Testis (tissue), 3 donors: ENCODE results near the gene MYO18B. TPM values are rescaled to one million over a fixed set of nuclear protein-coding genes. Genes with fewer than 3 reads are reported as not detected.

ENCODE experiments used
- DNase-seq: peaks from one replicate; pipeline ENCODE4 v3.0.0-alpha.2; 2019
- H3K27ac ChIP-seq, 2 donors: fragments of 200-600 bp; sonication (generic); one replicate each; pipeline ENCODE4 v1.5.1; 2019
- H3K27me3 ChIP-seq: fragments of 200-600 bp; sonication (generic); one replicate; pipeline ENCODE4 v1.5.1; 2019
- H3K36me3 ChIP-seq: fragments of 200-600 bp; sonication (generic); one replicate; pipeline ENCODE4 v1.5.1; 2017; ENCODE audit warnings: low read depth; ENCODE audit errors: missing control alignments
- H3K4me1 ChIP-seq: fragments of 200-600 bp; sonication (generic); one replicate; pipeline ENCODE4 v1.5.1; 2019
- H3K4me3 ChIP-seq, 2 donors: fragments of 200-600 bp; sonication (generic); one replicate each; pipeline ENCODE4 v1.5.1; 2017 to 2019
- H3K9me3 ChIP-seq: fragments of 200-600 bp; sonication (generic); one replicate; pipeline ENCODE4 v1.5.1; 2017
- CTCF ChIP-seq, 3 experiments: fragments of 450-650 bp in 2 of 3; fragments of 200-600 bp in 1 of 3; sonication (generic) in 1 of 3; IDR thresholded peaks; one replicate each; pipeline ENCODE4 v1.5.1; 2016 to 2019; ENCODE audit warnings: antibody characterized with exemption in 3 of 3, mild to moderate bottlenecking in 2 of 3, moderate library complexity in 1 of 3
- POLR2A ChIP-seq: fragments of 450-650 bp; IDR thresholded peaks from one replicate; pipeline ENCODE4 v1.6.1; 2017; ENCODE audit warnings: antibody characterized with exemption, mild to moderate bottlenecking, moderate library complexity
- WGBS, 2 donors: methylation state at CpG; one replicate each; pipeline ENCODE4 v1.1.5; 2018; 5-methylcytosine and 5-hydroxymethylcytosine counted together
- intact Hi-C: fragments of 100-400 bp; cut with DNase I; formaldehyde crosslinking; loops from one replicate; pipeline ENCODE4 v1.15.1; 2023; ENCODE audit warnings: low total_unique reads
- polyA plus RNA-seq: library from polyadenylated mRNA; stranded (reverse); fragments of 350-450 nt; fragmentation: Illumina TruSeq; extraction: RNeasy Lipid Tissue Mini Kit (QIAGEN cat#74804); gene quantifications from one replicate; pipeline ENCODE4 v1.2.3, GENCODE V29; 2014; ENCODE audit warnings: low read depth, low replicate concordance; ENCODE audit not compliant: insufficient read depth
- total RNA-seq, 2 donors: library from RNA; depleted of rRNA; stranded (reverse); fragments of >200 nt; gene quantifications; one replicate each; pipeline ENCODE4 v1.2.3, GENCODE V29; 2016

The MYO18B gene
- total and polyA plus RNA-seq, 3 donors from 2014 or later: 23.6 to 40.3 (median 28.6) TPM

DNA sequence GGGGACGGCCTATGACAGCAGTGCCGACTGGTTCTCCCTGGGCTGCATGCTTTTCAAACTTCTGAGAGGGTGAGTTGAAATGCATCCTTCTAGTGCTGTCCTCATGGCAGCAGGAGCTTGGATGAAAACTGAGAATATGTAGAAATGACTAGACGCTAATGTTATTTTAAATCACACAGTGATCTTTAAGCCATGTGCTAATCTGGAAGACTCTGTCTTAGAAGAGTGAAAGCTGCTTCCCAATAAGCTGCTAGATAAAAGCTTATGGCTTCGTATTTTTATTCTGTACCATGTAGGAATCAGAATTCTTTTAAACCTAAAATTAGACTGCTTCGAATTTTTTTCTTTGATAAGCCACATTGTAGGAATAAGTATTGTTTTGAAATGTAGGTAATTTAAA is 46.8 kb upstream of the MYO18B start:
- intact Hi-C loops: no loop called here
- WGBS, 2 donors: 86 to 92% methylated on average over 5 of the region's 5 CpGs
- Histone ChIP-seq H3K36me3 (no peaks in the 10 kb centered on the region), H3K9me3 (no peaks in the 10 kb centered on the region), H3K4me1 (no peaks in the 10 kb centered on the region), H3K27ac (no peak overlapping the region), H3K4me3 (no peak overlapping the region), H3K27me3 (no peaks in the 10 kb centered on the region)
- DNase-seq: no peak
- TF ChIP-seq POLR2A (no peak), CTCF (IDR thresholded peaks at IDR 0.05) (no peak)

DNA sequence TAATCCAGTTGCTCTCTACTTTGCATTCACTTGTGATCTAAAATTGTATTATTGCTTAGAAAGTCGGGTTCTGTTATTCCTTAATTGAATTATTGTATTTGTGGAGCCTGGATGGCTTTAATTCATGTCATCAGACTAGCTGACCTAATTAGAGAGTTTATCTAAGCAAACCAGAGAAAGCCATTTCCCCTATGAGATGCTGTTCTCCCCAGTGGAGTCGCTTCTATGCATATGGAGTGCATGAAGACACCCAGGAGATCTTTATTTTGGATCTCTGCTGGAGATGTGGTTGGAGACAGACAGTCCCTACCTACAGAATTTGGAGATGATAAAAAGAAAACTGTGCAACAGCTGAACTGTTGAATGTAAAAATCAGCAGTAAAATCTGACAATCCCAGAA is 45.2 kb upstream of the MYO18B start:
- H3K27ac ChIP-seq: no peak overlapping the region

DNA sequence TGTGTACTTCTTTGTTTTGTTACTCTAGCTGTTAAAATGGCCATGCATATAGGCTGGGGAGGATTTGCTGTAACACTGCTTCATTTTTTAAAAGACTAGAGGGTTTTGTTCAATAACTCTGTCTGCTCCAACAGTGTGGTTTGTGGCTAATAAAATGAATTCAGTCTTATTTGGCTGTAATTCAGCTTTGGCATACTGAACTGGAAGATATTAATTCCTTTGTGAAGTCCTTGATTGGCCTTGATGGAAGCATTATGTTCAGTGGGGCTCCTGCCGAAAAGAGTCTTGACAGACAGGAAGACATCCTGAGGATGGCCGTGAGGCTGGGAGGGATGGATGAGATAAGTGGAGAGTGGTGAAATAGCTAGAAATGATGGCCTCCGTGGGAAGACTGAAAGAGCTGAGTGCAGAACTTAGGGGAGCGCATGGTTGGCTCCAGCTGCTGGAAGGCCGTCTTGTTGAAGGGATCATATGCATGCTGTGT is 44.8 kb upstream of the MYO18B start:
- TF ChIP-seq CTCF (IDR thresholded peaks at IDR 0.05) (no peak), POLR2A (no peak)
- DNase-seq: no peak
- Histone ChIP-seq H3K4me3 (no peak overlapping the region), H3K36me3 (no peaks in the 10 kb centered on the region), H3K9me3 (no peaks in the 10 kb centered on the region), H3K27me3 (no peaks in the 10 kb centered on the region), H3K4me1 (no peaks in the 10 kb centered on the region), H3K27ac (no peak overlapping the region)
- WGBS, 2 donors: 83 to 87% methylated on average over 5 of the region's 5 CpGs
- intact Hi-C loops: no loop called here

More for the DNA sequence above, 45.2 kb upstream of the MYO18B start:
- Histone ChIP-seq H3K4me1 (no peaks in the 10 kb centered on the region), H3K9me3 (no peaks in the 10 kb centered on the region), H3K4me3 (no peak overlapping the region), H3K27me3 (no peaks in the 10 kb centered on the region), H3K36me3 (no peaks in the 10 kb centered on the region)
- DNase-seq: no peak
- no peak for TF ChIP-seq POLR2A
- no peak for TF ChIP-seq CTCF (IDR thresholded peaks at IDR 0.05)
- WGBS, 2 donors: 79 to 83% methylated on average over 2 of the region's 2 CpGs
- intact Hi-C loops: no loop called here

DNA sequence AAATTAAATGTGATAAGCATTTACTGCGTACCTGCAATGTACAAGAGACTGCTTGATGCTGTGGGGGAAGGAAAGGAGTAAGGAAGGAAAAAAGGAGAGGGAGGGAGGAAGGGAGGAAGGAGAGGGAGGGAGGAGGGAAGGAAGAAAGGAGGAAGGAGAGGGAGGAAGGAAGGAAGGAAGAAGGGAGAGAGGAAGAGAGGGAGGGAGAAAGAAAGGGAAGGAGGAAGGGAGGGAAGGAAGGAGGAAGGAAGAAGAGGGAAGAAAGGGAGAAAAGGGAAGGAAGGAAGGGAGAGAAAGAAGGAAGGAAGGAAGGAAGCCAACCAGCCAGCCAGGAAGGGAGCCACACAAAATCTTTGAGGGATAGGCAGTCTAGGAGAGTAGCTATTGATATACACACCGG is 44.0 kb upstream of the MYO18B start:
- Histone ChIP-seq H3K27ac (no peak overlapping the region), H3K9me3 (no peaks in the 10 kb centered on the region), H3K36me3 (no peaks in the 10 kb centered on the region), H3K27me3 (no peaks in the 10 kb centered on the region), H3K4me3 (no peak overlapping the region), H3K4me1 (no peaks in the 10 kb centered on the region)
- TF ChIP-seq POLR2A (no peak), CTCF (IDR thresholded peaks at IDR 0.05) (no peak)
- DNase-seq: no peak
- intact Hi-C loops: no loop called here
- WGBS, 2 donors: 88 to 94% methylated on average over 2 of the region's 2 CpGs

- Histone ChIP-seq H3K9me3 (no peaks in the 10 kb centered on the region), H3K27me3 (no peaks in the 10 kb centered on the region), H3K27ac (no peak overlapping the region), H3K4me1 (no peaks in the 10 kb centered on the region), H3K36me3 (no peaks in the 10 kb centered on the region), H3K4me3 (no peak overlapping the region)
- WGBS, 2 donors: 86 to 94% methylated on average over 7 of the region's 7 CpGs
- DNase-seq: no peak
- intact Hi-C loops: no loop called here
- TF ChIP-seq CTCF (IDR thresholded peaks at IDR 0.05) (no peak), POLR2A (no peak)
These were observed 43.5 kb upstream of the MYO18B start for GRCh38 chr22:25698461-25698860.
